Kidney epithelial cell (primary cell): ENCODE measurements around the gene FMNL2. TPM values are rescaled to one million over a fixed set of nuclear protein-coding genes. Genes with fewer than 3 reads are reported as not detected.

Experiments
- DNase-seq: peaks from one replicate; pipeline ENCODE4 v3.0.0-alpha.2; 2010; ENCODE audit warnings: low read depth
- H3K27me3 ChIP-seq: 2 replicates; pipeline ENCODE4 v1.6.0; 2011; ENCODE audit warnings: low read length; ENCODE audit not compliant: control insufficient read depth, insufficient read depth
- H3K36me3 ChIP-seq: 2 replicates; pipeline ENCODE4 v1.5.1; 2011; ENCODE audit warnings: low read length; ENCODE audit not compliant: control insufficient read depth, insufficient read depth
- H3K4me3 ChIP-seq: 2 replicates; pipeline ENCODE4 v1.5.1; 2011; ENCODE audit warnings: low read depth, mild to moderate bottlenecking, control low read depth, low read length
- total RNA-seq: library from RNA; depleted of rRNA; stranded (reverse); fragments of >200 nt; gene quantifications from 2 replicates; pipeline ENCODE4 v1.2.3, GENCODE V29; 2015
- TF ChIP-seq, protein P1 (sequence below): IDR thresholded peaks from 2 replicates; pipeline ENCODE4 v1.5.1; 2011; ENCODE audit warnings: mild to moderate bottlenecking, moderate library complexity, low read length, control low read depth, inconsistent platforms; ENCODE audit not compliant: insufficient read depth, poor library complexity, severe bottlenecking

Gene FMNL2
- total RNA-seq, 1 donor from 2014 or later: 68.0 TPM

DNA sequence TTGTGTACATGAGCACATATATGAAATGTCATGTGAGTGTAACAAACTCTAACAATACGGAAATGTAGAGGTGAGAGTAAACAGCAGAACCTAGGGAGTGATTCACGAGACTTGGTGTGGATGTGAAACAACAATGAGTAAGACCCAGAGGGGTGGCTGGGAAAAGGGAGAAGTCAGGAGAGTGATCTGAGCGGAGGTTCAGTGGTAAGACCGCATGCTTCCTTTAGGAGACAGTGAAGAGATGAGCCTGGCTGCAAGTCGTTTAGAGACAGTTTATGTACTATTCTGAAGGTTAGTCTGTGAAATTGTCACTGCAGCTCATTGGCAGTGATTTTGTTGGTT, 231.7 kb downstream of the FMNL2 start:
- Histone ChIP-seq H3K4me3 (no peak overlapping the region), H3K27me3 (no peaks in the 10 kb centered on the region), H3K36me3 (no peaks in the 10 kb centered on the region)
- TF ChIP-seq, protein P1, sequence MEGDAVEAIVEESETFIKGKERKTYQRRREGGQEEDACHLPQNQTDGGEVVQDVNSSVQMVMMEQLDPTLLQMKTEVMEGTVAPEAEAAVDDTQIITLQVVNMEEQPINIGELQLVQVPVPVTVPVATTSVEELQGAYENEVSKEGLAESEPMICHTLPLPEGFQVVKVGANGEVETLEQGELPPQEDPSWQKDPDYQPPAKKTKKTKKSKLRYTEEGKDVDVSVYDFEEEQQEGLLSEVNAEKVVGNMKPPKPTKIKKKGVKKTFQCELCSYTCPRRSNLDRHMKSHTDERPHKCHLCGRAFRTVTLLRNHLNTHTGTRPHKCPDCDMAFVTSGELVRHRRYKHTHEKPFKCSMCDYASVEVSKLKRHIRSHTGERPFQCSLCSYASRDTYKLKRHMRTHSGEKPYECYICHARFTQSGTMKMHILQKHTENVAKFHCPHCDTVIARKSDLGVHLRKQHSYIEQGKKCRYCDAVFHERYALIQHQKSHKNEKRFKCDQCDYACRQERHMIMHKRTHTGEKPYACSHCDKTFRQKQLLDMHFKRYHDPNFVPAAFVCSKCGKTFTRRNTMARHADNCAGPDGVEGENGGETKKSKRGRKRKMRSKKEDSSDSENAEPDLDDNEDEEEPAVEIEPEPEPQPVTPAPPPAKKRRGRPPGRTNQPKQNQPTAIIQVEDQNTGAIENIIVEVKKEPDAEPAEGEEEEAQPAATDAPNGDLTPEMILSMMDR: no peak
- DNase-seq: no peak

DNA sequence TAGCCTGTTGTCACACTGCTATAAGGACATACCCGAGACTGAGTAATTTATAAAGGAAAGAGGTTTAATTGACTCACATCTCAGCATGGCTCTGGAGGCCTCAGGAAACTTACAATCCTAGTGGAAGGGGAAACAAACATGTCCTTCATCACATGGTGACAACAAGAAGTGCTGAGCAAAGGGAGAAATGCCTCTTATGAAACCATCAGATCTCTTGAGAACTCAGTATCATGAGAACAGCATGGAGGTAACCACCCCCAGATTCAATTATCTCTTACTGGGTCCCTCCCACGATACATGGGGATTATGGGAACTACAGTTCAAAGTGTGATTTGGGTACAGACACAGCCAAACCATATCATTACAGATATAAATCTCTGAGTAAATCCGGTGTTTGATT, 233.6 kb downstream of the FMNL2 start:
- DNase-seq: no peak
- Histone ChIP-seq H3K36me3 (no peaks in the 10 kb centered on the region), H3K4me3 (no peak overlapping the region), H3K27me3 (no peaks in the 10 kb centered on the region)
- TF ChIP-seq, protein P1: no peak

DNA sequence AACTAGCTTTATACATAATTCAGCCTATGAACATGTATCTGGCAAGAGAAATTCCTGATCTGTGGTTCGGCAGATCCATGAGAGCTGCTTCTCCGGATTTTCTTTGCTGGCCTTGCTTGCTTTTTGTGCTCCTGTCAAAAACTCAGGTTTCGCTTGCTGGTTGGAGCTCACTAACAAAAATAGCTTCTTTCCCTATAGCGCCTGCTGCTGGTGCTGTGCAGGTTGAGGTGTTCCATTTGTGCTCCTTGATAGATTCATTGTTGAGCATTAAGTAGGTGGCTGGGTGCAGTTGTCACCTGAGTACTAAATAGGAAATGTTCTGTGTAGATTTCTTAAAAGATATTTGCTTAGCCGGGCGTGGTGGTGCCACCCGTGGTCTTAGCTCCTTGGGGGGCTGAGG, 234.2 kb downstream of the FMNL2 start:
- Histone ChIP-seq H3K36me3 (no peaks in the 10 kb centered on the region), H3K4me3 (no peak overlapping the region), H3K27me3 (no peaks in the 10 kb centered on the region)
- TF ChIP-seq, protein P1: no peak
- no peak for DNase-seq

DNA sequence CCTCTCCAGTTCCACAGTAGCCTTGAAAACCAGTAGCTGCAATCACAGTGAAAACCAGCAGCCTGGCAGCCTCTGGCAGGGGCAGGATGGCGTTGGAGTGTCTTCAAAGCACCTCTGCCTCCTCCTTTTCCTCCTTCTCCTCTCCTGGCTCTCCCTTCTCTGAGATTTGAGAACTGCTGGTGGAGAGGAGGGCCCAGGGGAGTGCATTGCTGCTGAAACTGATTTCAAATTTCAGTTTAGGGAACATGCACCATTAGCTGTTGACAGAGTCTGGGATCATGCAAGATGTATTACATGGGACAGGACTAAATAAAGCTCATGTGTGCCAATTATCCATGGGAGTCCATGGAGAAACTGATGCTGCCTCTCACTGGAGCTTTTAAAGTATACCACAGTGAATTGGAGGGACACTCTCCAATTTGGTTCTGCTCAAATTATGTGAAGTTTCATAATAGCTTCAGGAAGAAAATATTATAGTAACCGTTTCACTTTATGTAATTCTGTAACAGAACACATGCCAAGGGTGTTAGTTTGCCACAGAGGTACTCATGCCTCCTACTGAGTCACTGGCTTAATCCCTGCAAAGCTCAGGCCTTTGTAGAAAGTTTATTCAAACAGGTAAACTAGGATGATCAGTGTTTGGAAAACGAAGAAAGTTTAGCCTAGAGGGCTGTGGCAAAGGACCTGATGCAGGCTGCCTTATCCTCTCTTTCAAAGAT, 236.2 kb downstream of the FMNL2 start:
- H3K27me3 ChIP-seq: no peaks in the 10 kb centered on the region
- H3K4me3 ChIP-seq: no peak overlapping the region
- no peak for DNase-seq
- TF ChIP-seq, protein P1: no peak
- no peaks in the 10 kb centered on the region for H3K36me3 ChIP-seq

DNA sequence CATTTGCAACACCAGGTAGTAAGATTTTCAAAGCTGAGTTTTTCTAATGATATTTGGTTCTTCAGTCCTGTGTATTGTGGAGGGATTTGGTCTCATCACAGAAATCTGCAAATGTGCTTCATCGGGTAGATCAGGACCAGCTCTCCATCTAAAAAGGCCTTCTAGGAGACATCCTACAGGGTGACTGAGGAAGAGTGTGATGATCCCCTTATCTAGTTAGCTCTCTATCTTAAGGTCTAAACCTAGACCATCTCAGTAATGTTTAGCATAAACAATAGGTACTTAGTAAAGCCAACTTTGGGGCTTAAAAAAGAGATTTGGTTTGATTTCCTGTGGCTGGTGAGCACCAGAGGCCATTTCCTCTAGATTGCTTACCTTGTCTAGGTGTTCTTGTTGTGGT, 237.1 kb downstream of the FMNL2 start:
- Histone ChIP-seq H3K27me3 (no peaks in the 10 kb centered on the region), H3K4me3 (no peak overlapping the region), H3K36me3 (no peaks in the 10 kb centered on the region)
- TF ChIP-seq, protein P1: no peak
- DNase-seq: no peak

DNA sequence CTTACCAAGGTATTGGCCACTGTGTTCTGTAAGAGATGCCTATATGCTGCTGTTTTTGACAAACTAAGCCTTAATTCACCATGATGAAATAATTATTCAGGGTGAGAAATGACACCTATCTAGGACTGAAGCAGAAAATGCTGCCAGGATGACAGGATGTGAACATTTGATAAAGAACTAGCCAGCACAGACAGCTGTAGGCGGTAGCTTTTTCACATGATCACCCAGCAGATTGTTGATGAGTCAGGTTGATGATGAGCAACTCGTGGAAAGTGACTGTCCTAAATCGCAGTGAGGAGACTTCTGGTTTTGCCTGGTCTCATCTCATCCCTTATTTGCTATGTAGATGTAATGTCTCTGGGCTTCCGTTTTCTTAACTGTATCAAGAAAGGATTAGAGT, 238.2 kb downstream of the FMNL2 start:
- no peak overlapping the region for H3K4me3 ChIP-seq
- TF ChIP-seq, protein P1: no peak
- H3K27me3 ChIP-seq: no peaks in the 10 kb centered on the region
- DNase-seq: no peak
- no peaks in the 10 kb centered on the region for H3K36me3 ChIP-seq
